ENCODE data around the gene NTN1.

Gene NTN1

GRCh38 chr17:9071016-9071415 is 49.7 kb downstream of the NTN1 start:
- Histone ChIP-seq H3F3A (ENCODE audit: insufficient read depth, low read length) (no peaks in the 10 kb centered on the region), H3K9me2 (ENCODE audit: low read depth, low read length) (no peaks in the 10 kb centered on the region), H3K36me3 (ENCODE audit: insufficient read depth, low read length) (no peaks in the 10 kb centered on the region), H3K9ac (ENCODE audit: low read length) (no peak overlapping the region), H4K20me1 (ENCODE audit: insufficient read depth, low read length) (no peaks in the 10 kb centered on the region), H3K27ac (ENCODE audit: low read depth, low read length, poor library complexity, severe bottlenecking) (no peak overlapping the region), H3K9me3 (ENCODE audit: low read length) (no peaks in the 10 kb centered on the region), H3K4me1 (ENCODE audit: insufficient read depth, low read length, severe bottlenecking) (no peaks in the 10 kb centered on the region), H2AFZ (ENCODE audit: low read length) (no peak overlapping the region), H3K27me3 (ENCODE audit: insufficient read depth, low read length) (no peaks in the 10 kb centered on the region), H3K79me2 (ENCODE audit: insufficient read depth, low read length) (no peaks in the 10 kb centered on the region), H3K4me2 (ENCODE audit: low read length) (no peak overlapping the region), H3K4me3 (ENCODE audit: low read depth, low read length, poor library complexity, severe bottlenecking) (no peak overlapping the region)
- TF ChIP-seq EZH2 (IDR thresholded peaks at IDR 0.05; ENCODE audit: borderline replicate concordance, low read length) = no peak
- no peak for TF ChIP-seq CTCF (IDR thresholded peaks at IDR 0.05; ENCODE audit: low read length)

DNA sequence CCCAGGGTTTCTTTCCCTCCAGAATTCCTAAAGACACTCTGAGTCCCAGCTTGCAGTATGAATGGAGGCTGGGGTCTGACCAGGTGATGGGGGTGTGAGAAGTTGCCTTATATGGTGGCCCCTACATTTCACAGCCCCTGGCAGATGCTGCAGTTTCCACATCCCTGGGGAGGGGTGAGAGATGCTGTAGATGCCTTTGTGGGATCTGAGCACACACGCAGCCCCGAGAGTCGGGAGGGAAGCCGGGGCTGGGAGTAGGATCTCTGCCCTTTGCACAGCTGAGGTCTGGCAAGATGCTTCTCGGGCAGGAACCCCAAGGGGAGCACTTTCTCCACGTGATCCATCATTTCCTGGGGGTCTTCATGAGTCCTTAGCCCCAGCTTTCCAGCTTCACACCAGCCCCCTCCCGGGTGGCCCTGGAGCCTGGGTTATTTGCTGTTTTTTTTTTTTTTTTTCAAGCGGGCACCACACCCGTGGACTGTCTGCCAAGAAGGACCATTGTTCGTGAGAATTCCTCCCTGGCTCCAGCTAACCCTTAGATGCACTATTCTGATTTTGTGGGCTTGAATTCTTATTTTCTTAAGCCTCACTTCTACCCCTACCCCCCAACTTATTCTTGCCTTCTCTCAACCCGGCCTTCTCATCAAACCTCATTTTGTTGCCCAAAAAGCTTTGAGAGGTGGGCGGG is 50.6 kb downstream of the NTN1 start:
- H3K27ac ChIP-seq (ENCODE audit: low read depth, low read length, poor library complexity, severe bottlenecking) = no peak overlapping the region
- TF ChIP-seq CTCF (IDR thresholded peaks at IDR 0.05; ENCODE audit: low read length) (no peak), EZH2 (IDR thresholded peaks at IDR 0.05; ENCODE audit: borderline replicate concordance, low read length) (no peak)
- no peaks in the 10 kb centered on the region for H3K9me3 ChIP-seq (ENCODE audit: low read length)
- H3K27me3 ChIP-seq (ENCODE audit: insufficient read depth, low read length) = no peaks in the 10 kb centered on the region
- H3K4me1 ChIP-seq (ENCODE audit: insufficient read depth, low read length, severe bottlenecking) = no peaks in the 10 kb centered on the region
- no peak overlapping the region for H2AFZ ChIP-seq (ENCODE audit: low read length)
- no peak overlapping the region for H3K4me2 ChIP-seq (ENCODE audit: low read length)
- H3K9me2 ChIP-seq (ENCODE audit: low read depth, low read length) = no peaks in the 10 kb centered on the region
- H4K20me1 ChIP-seq (ENCODE audit: insufficient read depth, low read length) = no peaks in the 10 kb centered on the region
- no peaks in the 10 kb centered on the region for H3F3A ChIP-seq (ENCODE audit: insufficient read depth, low read length)
- no peaks in the 10 kb centered on the region for H3K79me2 ChIP-seq (ENCODE audit: insufficient read depth, low read length)
- no peak overlapping the region for H3K9ac ChIP-seq (ENCODE audit: low read length)
- no peaks in the 10 kb centered on the region for H3K36me3 ChIP-seq (ENCODE audit: insufficient read depth, low read length)
- H3K4me3 ChIP-seq (ENCODE audit: low read depth, low read length, poor library complexity, severe bottlenecking) = no peak overlapping the region

DNA sequence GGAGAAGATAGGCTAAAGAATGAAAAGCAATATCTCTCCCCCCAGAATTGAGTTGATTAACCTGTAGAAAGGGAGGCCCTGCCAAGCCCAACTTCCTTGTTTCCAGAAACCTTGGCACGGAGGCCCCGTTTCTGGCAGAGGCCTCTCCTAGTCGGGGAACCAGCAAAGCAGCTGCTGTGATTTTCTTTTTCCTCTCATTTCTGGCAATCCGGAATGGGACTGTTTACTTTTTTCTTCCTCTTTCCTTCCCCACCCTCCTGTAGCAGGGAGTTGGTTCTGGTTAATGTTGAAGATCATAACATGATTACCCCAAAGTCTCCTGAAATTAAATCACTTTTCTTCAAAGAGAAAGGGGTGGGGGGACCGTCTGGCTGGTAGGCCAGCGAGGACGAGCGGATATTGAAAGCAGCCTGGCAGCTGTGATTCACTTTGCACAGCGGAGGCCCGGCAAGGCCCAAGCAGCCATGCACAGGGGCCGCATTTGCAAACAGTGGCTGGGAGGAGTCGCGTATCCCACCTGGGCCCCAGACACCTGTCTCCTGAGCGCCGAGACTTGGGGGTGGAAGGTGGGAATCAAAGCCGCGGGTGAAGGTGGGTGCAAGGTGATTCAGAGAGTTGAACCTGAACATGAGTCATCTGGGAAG is 51.5 kb downstream of the NTN1 start:
- no peaks in the 10 kb centered on the region for H3K4me1 ChIP-seq (ENCODE audit: insufficient read depth, low read length, severe bottlenecking)
- no peak overlapping the region for H2AFZ ChIP-seq (ENCODE audit: low read length)
- H3K9ac ChIP-seq (ENCODE audit: low read length) = no peak overlapping the region
- no peak overlapping the region for H3K27ac ChIP-seq (ENCODE audit: low read depth, low read length, poor library complexity, severe bottlenecking)
- no peak for TF ChIP-seq EZH2 (IDR thresholded peaks at IDR 0.05; ENCODE audit: borderline replicate concordance, low read length)
- no peak for TF ChIP-seq CTCF (IDR thresholded peaks at IDR 0.05; ENCODE audit: low read length)
- no peaks in the 10 kb centered on the region for H3K9me3 ChIP-seq (ENCODE audit: low read length)
- no peaks in the 10 kb centered on the region for H3K27me3 ChIP-seq (ENCODE audit: insufficient read depth, low read length)
- H4K20me1 ChIP-seq (ENCODE audit: insufficient read depth, low read length) = no peaks in the 10 kb centered on the region
- no peaks in the 10 kb centered on the region for H3F3A ChIP-seq (ENCODE audit: insufficient read depth, low read length)
- H3K4me2 ChIP-seq (ENCODE audit: low read length) = no peak overlapping the region
- no peak overlapping the region for H3K4me3 ChIP-seq (ENCODE audit: low read depth, low read length, poor library complexity, severe bottlenecking)
- no peaks in the 10 kb centered on the region for H3K79me2 ChIP-seq (ENCODE audit: insufficient read depth, low read length)
- H3K9me2 ChIP-seq (ENCODE audit: low read depth, low read length) = no peaks in the 10 kb centered on the region
- no peaks in the 10 kb centered on the region for H3K36me3 ChIP-seq (ENCODE audit: insufficient read depth, low read length)

Data from OCI-LY1 (cell line).